ENCODE data around the gene CALML4. TPM values are rescaled to one million over a fixed set of nuclear protein-coding genes. Genes with fewer than 3 reads are reported as not detected.

The CALML4 gene
- total and polyA plus RNA-seq, 2 experiments from 2014 or later: 0.54 to 2.4 TPM

DNA sequence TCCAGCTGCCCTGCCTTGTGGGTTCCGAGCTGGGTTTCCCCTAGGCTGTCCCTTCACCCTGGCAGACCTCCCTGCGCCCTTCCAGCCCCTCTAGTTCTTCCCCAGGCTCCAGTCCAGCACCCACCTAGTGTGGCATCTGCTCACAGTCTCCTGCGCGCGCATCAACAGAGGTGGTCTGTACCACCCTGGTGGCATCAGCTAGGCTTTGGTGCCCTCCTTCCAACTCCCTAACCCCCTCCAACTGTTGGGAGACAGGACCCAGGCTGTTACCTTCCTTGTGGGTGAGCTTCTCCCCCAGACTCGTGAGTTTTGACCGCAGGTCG lies 8.0 kb downstream of the CALML4 start:
- Histone ChIP-seq H3K79me2 (ENCODE audit: insufficient read depth) (no peaks in the 10 kb centered on the region), H3K9me3 (ENCODE audit: low read depth) (no peaks in the 10 kb centered on the region), H3K9ac (no peak overlapping the region), H3K27me3 (replicated peaks; ENCODE audit: insufficient read depth) (no peaks in the 10 kb centered on the region), H3K27ac (no peak overlapping the region), H3K4me2 (ENCODE audit: unreplicated experiment) (no peak overlapping the region), H3K9me2 (ENCODE audit: insufficient read depth) (no peaks in the 10 kb centered on the region), H3K4me3 (no peak overlapping the region), H4K20me1 (ENCODE audit: insufficient read depth) (no peaks in the 10 kb centered on the region), H3F3A (ENCODE audit: insufficient read depth) (no peaks in the 10 kb centered on the region), H3K36me3 (ENCODE audit: low read depth) (no peaks in the 10 kb centered on the region; the same call in 1 of the 2 replicates), H2AFZ (no peak overlapping the region), H3K4me1 (ENCODE audit: insufficient read depth) (no peaks in the 10 kb centered on the region)
- TF ChIP-seq EZH2phosphoT487 (IDR thresholded peaks at IDR 0.05; ENCODE audit: insufficient read depth, low read depth): no peak
- no peak for TF ChIP-seq EZH2 (IDR thresholded peaks at IDR 0.05; ENCODE audit: insufficient read depth, poor library complexity, severe bottlenecking)
- WGBS, 2 experiments (ENCODE audit: low coverage in 1 of 2, low lambda C conversion rate in 2 of 2, missing lambda C conversion rate in 2 of 2): 81 to 89% methylated on average over 8 of the region's 8 CpGs
- in situ Hi-C loops (cut with MboI): no loop called here
- DNase-seq: no peak

DNA sequence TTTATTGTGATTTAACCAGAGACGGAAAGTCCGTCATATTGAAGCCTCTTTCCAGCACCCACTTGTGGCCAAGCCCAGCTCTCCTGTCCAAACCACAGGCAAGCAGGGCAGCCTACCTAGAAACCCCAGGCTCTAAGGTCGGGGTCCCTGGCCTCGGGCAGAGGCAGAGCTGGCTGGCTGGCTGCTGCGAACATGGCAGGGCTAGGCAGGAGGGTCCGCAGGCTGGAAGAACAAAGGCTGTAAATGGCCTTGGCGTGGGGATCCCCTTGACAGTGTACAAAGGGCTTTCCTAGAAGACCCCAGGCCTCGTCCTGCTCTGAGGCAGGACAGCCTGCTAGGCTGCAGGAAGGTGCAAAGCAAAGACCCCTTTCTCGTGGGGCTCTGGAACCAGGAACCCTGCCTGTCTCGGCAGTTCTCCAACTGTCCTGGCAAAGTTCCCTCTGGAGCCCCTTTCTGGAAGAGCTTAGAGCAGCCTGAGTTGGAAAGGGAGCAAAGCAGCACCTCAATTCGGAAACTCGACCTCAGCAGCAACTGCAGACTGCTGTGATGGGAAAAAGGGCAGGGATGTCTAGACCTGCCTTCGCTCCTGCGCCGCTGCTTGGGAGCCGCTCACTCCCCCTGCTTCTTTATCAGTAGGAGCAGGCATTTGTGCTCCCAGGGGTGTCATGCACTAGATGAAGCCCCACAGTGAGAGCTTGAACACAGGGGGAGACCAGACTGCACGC lies 8.5 kb downstream of the CALML4 start:
- in situ Hi-C loops (cut with MboI): no loop called here

DNA sequence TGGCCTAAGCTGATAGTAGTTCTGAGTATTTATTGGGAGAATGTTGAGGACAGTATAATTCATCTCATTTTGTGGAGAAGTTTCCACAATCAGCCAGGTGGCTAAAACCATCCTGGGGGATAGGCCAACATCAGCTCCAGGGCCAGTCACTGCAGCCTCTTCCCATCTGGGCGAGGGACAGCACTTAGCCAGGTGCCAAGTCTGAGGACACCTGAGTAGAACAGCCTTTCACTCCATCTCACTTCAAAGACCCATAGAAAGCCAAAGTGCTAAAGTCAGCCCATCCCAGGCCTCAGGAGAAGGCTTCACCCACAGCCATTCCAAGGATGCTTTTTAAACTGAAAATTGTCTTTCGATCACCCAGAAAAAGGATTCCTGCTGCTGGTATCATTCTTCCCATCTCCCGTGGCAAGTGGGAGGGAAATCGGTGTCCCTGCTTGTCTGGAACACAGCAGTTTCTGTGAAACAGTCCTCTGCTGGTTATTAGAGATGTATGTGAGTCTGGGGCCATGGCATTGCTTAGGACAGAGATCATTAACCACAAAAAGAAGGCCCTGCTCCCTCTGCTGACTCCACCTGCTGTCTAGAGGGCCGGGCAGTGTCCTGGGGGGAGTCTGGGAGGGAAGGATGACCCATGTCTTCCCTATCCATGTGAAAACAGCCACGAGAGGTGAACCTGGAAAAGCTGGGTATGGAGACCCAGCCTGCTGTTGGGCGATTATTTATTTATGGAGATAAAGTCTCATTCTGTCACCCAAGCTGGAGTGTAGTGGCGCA lies 9.6 kb downstream of the CALML4 start:
- H3F3A ChIP-seq (ENCODE audit: insufficient read depth): no peaks in the 10 kb centered on the region
- no peak overlapping the region for H3K4me3 ChIP-seq
- no peak overlapping the region for H2AFZ ChIP-seq
- TF ChIP-seq EZH2 (IDR thresholded peaks at IDR 0.05; ENCODE audit: insufficient read depth, poor library complexity, severe bottlenecking): no peak
- TF ChIP-seq EZH2phosphoT487 (IDR thresholded peaks at IDR 0.05; ENCODE audit: insufficient read depth, low read depth): no peak
- no peaks in the 10 kb centered on the region for H3K9me2 ChIP-seq (ENCODE audit: insufficient read depth)
- no peaks in the 10 kb centered on the region for H4K20me1 ChIP-seq (ENCODE audit: insufficient read depth)
- H3K27ac ChIP-seq: no peak overlapping the region
- H3K79me2 ChIP-seq (ENCODE audit: insufficient read depth): no peaks in the 10 kb centered on the region
- no peaks in the 10 kb centered on the region for H3K4me1 ChIP-seq (ENCODE audit: insufficient read depth)
- WGBS, 2 experiments (ENCODE audit: low coverage in 1 of 2, low lambda C conversion rate in 2 of 2, missing lambda C conversion rate in 2 of 2): 84 to 89% methylated on average over 8 of the region's 8 CpGs
- H3K9ac ChIP-seq: no peak overlapping the region
- no peak overlapping the region for H3K4me2 ChIP-seq (ENCODE audit: unreplicated experiment)
- H3K9me3 ChIP-seq (ENCODE audit: low read depth): no peaks in the 10 kb centered on the region
- in situ Hi-C loops (cut with MboI): no loop called here
- no peaks in the 10 kb centered on the region for H3K27me3 ChIP-seq (replicated peaks; ENCODE audit: insufficient read depth)
- peaks cover 8% of the 10 kb centered on the region; the same call in 1 of the 2 replicates for H3K36me3 ChIP-seq (ENCODE audit: low read depth)
- no peak for DNase-seq

More for the DNA sequence above, 8.5 kb downstream of the CALML4 start:
- Histone ChIP-seq H3K9ac (no peak overlapping the region), H3K36me3 (ENCODE audit: low read depth) (peaks cover under 1% of the 10 kb centered on the region; the same call in 1 of the 2 replicates), H3K4me1 (ENCODE audit: insufficient read depth) (no peaks in the 10 kb centered on the region), H3K4me2 (ENCODE audit: unreplicated experiment) (no peak overlapping the region), H3K9me3 (ENCODE audit: low read depth) (no peaks in the 10 kb centered on the region), H2AFZ (no peak overlapping the region), H4K20me1 (ENCODE audit: insufficient read depth) (no peaks in the 10 kb centered on the region), H3K27ac (no peak overlapping the region), H3K79me2 (ENCODE audit: insufficient read depth) (no peaks in the 10 kb centered on the region), H3K9me2 (ENCODE audit: insufficient read depth) (no peaks in the 10 kb centered on the region), H3F3A (ENCODE audit: insufficient read depth) (no peaks in the 10 kb centered on the region), H3K27me3 (replicated peaks; ENCODE audit: insufficient read depth) (no peaks in the 10 kb centered on the region), H3K4me3 (no peak overlapping the region)
- no peak for DNase-seq
- 83 to 87% methylated on average over 17 of the region's 17 CpGs for WGBS, 2 experiments (ENCODE audit: low coverage in 1 of 2, low lambda C conversion rate in 2 of 2, missing lambda C conversion rate in 2 of 2)
- no peak for TF ChIP-seq EZH2 (IDR thresholded peaks at IDR 0.05; ENCODE audit: insufficient read depth, poor library complexity, severe bottlenecking)
- no peak for TF ChIP-seq EZH2phosphoT487 (IDR thresholded peaks at IDR 0.05; ENCODE audit: insufficient read depth, low read depth)

DNA sequence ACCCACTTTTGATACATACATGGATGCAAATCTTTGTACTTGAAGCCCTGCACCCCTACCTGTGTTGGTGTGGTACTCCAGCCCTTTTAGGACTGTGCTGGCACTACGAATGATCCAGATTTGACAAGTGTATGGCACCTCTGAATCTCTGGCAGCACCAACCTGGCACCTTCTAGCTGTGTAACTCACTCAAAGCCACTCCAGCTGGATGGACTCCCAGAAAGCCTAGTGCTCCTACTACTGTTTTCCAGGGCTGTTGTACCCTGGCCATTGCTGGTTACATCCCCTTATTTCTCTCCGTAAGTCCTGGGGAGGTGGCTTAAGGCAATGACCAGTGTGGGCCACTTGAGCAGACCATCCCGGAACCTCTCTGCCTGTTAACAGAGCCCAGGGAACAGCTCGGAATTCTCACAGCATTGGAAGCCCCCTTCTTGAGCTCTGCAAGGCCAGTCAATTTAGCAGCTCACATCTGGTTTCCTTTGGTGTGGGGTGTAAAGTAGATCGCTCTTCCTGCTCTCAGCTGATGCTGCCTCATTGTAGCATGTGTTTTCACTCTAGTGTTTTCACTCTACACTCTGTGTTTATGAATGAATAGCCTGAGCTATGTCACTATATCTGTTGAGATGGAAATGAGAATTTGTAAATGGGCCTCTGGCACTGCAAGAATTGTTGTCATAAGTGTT lies 12.2 kb downstream of the CALML4 start:
- Histone ChIP-seq H3K9me3 (ENCODE audit: low read depth) (no peaks in the 10 kb centered on the region), H3K27me3 (replicated peaks; ENCODE audit: insufficient read depth) (no peaks in the 10 kb centered on the region), H3K9me2 (ENCODE audit: insufficient read depth) (no peaks in the 10 kb centered on the region), H3K4me1 (ENCODE audit: insufficient read depth) (peaks cover 4% of the 10 kb centered on the region), H3K79me2 (ENCODE audit: insufficient read depth) (no peaks in the 10 kb centered on the region), H3K27ac (no peak overlapping the region), H3K4me2 (ENCODE audit: unreplicated experiment) (no peak overlapping the region), H3K9ac (no peak overlapping the region), H3K36me3 (ENCODE audit: low read depth) (peaks cover 21% of the 10 kb centered on the region), H3F3A (ENCODE audit: insufficient read depth) (peaks cover 13% of the 10 kb centered on the region), H4K20me1 (ENCODE audit: insufficient read depth) (no peaks in the 10 kb centered on the region), H3K4me3 (no peak overlapping the region), H2AFZ (no peak overlapping the region)
- TF ChIP-seq EZH2phosphoT487 (IDR thresholded peaks at IDR 0.05; ENCODE audit: insufficient read depth, low read depth): no peak
- TF ChIP-seq EZH2 (IDR thresholded peaks at IDR 0.05; ENCODE audit: insufficient read depth, poor library complexity, severe bottlenecking): no peak
- in situ Hi-C loops (cut with MboI): no loop called here
- 80 to 81% methylated on average over 5 of the region's 5 CpGs for WGBS, 2 experiments (ENCODE audit: low coverage in 1 of 2, low lambda C conversion rate in 2 of 2, missing lambda C conversion rate in 2 of 2)
- DNase-seq: no peak

Measured in GM23248 (cell line).